Stimulated activated CD4-positive, alpha-beta T cell treated with anti-CD3 and anti-CD28 coated beads, Interleukin-1b, Interleukin-23, amount 100 ng/mL, for 1 hour (primary cell): ENCODE results near the gene KIAA0825.

ENCODE experiments used
- DNase-seq, 2 donors: peaks; one replicate each; pipeline ENCODE4 v3.0.0-alpha.2; 2020; ENCODE audit warnings: low read depth in 2 of 2

The KIAA0825 gene

GRCh38 chr5:94243612-94244011 lies 374.8 kb downstream of the KIAA0825 start:
- no peak for DNase-seq

GRCh38 chr5:94240993-94241651 lies 377.3 kb downstream of the KIAA0825 start:
- no peak for DNase-seq

- no peak for DNase-seq
These were observed 377.8 kb downstream of the KIAA0825 start for GRCh38 chr5:94240596-94240992.

- DNase-seq: no peak
These were observed 378.3 kb downstream of the KIAA0825 start for GRCh38 chr5:94240134-94240533.

GRCh38 chr5:94239266-94239665 lies 379.1 kb downstream of the KIAA0825 start:
- no peak for DNase-seq

GRCh38 chr5:94234987-94235386 lies 383.4 kb downstream of the KIAA0825 start:
- DNase-seq: no peak

- no peak for DNase-seq
These were observed 389.6 kb downstream of the KIAA0825 start for GRCh38 chr5:94228791-94229190.

GRCh38 chr5:94223235-94223634 lies 395.2 kb downstream of the KIAA0825 start:
- DNase-seq: no peak

GRCh38 chr5:94218374-94218773 lies 400.0 kb downstream of the KIAA0825 start:
- DNase-seq: no peak

GRCh38 chr5:94217745-94218144 lies 400.7 kb downstream of the KIAA0825 start:
- DNase-seq: no peak

- DNase-seq: no peak
These were observed 401.2 kb downstream of the KIAA0825 start for GRCh38 chr5:94217216-94217615.

- no peak for DNase-seq
These were observed 405.9 kb downstream of the KIAA0825 start for GRCh38 chr5:94212476-94212875.

GRCh38 chr5:94209774-94210355 lies 408.5 kb downstream of the KIAA0825 start:
- no peak for DNase-seq

- DNase-seq: no peak
These were observed 409.1 kb downstream of the KIAA0825 start for GRCh38 chr5:94209272-94209671.

- no peak for DNase-seq
These were observed 418.8 kb downstream of the KIAA0825 start for GRCh38 chr5:94199566-94199965.

- DNase-seq: no peak
These were observed 420.4 kb downstream of the KIAA0825 start for GRCh38 chr5:94197970-94198369.

GRCh38 chr5:94196953-94197352 lies 421.5 kb downstream of the KIAA0825 start:
- no peak for DNase-seq

- no peak for DNase-seq
These were observed 425.6 kb downstream of the KIAA0825 start for GRCh38 chr5:94192658-94193391.

- DNase-seq: no peak
These were observed 426.8 kb downstream of the KIAA0825 start for GRCh38 chr5:94191604-94192003.

- DNase-seq: no peak
These were observed 429.7 kb downstream of the KIAA0825 start for GRCh38 chr5:94188725-94189124.

- DNase-seq: no peak
These were observed 433.5 kb downstream of the KIAA0825 start for GRCh38 chr5:94184870-94185269.

- no peak for DNase-seq
These were observed 436.5 kb downstream of the KIAA0825 start for GRCh38 chr5:94181895-94182294.

- no peak for DNase-seq
These were observed 437.6 kb downstream of the KIAA0825 start for GRCh38 chr5:94180761-94181160.
